Kidney epithelial cell (primary cell): ENCODE measurements around the gene ZSWIM4. TPM values are rescaled to one million over a fixed set of nuclear protein-coding genes. Genes with fewer than 3 reads are reported as not detected.

Source experiments
- DNase-seq: peaks from one replicate; pipeline ENCODE4 v3.0.0-alpha.2; 2010; ENCODE audit warnings: low read depth
- H3K27me3 ChIP-seq: 2 replicates; pipeline ENCODE4 v1.6.0; 2011; ENCODE audit warnings: low read length; ENCODE audit not compliant: control insufficient read depth, insufficient read depth
- H3K36me3 ChIP-seq: 2 replicates; pipeline ENCODE4 v1.5.1; 2011; ENCODE audit warnings: low read length; ENCODE audit not compliant: control insufficient read depth, insufficient read depth
- H3K4me3 ChIP-seq: 2 replicates; pipeline ENCODE4 v1.5.1; 2011; ENCODE audit warnings: low read depth, mild to moderate bottlenecking, control low read depth, low read length
- CTCF ChIP-seq: IDR thresholded peaks from 2 replicates; pipeline ENCODE4 v1.5.1; 2011; ENCODE audit warnings: mild to moderate bottlenecking, moderate library complexity, low read length, control low read depth, inconsistent platforms; ENCODE audit not compliant: insufficient read depth, poor library complexity, severe bottlenecking
- total RNA-seq: library from RNA; depleted of rRNA; stranded (reverse); fragments of >200 nt; gene quantifications from 2 replicates; pipeline ENCODE4 v1.2.3, GENCODE V29; 2015

Gene ZSWIM4
- total RNA-seq, 1 donor from 2014 or later, result 25.7 TPM

GRCh38 chr19:13794398-13794756, 866 bp upstream of the ZSWIM4 start:
- TF ChIP-seq CTCF, result no peak
- peak overlapping the region; percentile 84 for H3K4me3 ChIP-seq
- no peak for DNase-seq

GRCh38 chr19:13795595-13796300, 505 bp downstream of the ZSWIM4 start:
- no peaks in the 10 kb centered on the region for H3K27me3 ChIP-seq
- no peaks in the 10 kb centered on the region for H3K36me3 ChIP-seq
- no peak for DNase-seq
- TF ChIP-seq CTCF, result no peak
- peak overlapping the region; percentile 83 for H3K4me3 ChIP-seq

More at GRCh38 chr19:13794398-13794756, 866 bp upstream of the ZSWIM4 start:
- H3K27me3 ChIP-seq, result no peaks in the 10 kb centered on the region
- no peaks in the 10 kb centered on the region for H3K36me3 ChIP-seq

DNA sequence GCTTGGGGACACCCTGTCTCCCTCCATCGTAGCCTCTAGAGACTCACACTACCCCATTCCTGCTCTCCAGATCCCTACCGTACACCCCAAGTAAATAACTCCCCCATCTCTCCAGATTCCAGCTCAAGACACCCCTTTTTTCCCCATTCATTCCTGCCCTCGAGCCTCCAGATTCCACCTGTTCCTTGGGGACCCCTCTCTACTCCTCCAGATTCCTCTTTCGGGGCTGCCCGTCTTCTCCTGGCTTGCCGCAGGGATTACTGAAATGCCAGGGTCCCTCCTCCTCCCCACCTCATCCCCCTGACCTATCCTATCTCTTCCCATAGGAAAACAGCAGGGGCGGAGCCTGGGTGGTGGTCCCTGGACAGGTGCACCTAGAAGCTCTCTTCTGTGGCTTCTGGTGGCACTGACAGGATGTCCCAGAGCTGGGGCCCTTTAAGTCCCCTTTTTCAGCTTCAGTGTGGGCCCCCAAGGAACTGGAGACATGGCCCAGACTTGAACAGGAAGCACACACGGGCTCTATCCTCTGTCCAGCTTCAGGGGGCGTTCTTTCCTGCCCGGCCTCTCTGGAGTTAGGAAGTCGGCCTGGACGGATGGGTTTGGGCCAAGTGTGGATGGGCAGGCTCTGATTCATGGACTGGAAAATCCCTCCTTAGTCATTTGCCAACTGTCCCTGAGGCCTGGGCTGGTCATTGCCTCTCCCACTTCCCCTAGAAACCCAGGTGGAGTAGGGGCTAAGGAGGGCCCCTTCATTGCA, 1.2 kb downstream of the ZSWIM4 start:
- DNase-seq, result peak; percentile 89

GRCh38 chr19:13797058-13797440, 1.8 kb downstream of the ZSWIM4 start:
- Histone ChIP-seq H3K27me3 (no peaks in the 10 kb centered on the region), H3K36me3 (no peaks in the 10 kb centered on the region), H3K4me3 (peak overlapping the region; percentile 21)
- no peak for DNase-seq
- no peak for TF ChIP-seq CTCF

More for the DNA sequence above, 1.2 kb downstream of the ZSWIM4 start:
- peak overlapping the region; percentile 83 for H3K4me3 ChIP-seq
- peak; percentile 56 for TF ChIP-seq CTCF
- H3K27me3 ChIP-seq, result no peaks in the 10 kb centered on the region
- no peaks in the 10 kb centered on the region for H3K36me3 ChIP-seq

DNA sequence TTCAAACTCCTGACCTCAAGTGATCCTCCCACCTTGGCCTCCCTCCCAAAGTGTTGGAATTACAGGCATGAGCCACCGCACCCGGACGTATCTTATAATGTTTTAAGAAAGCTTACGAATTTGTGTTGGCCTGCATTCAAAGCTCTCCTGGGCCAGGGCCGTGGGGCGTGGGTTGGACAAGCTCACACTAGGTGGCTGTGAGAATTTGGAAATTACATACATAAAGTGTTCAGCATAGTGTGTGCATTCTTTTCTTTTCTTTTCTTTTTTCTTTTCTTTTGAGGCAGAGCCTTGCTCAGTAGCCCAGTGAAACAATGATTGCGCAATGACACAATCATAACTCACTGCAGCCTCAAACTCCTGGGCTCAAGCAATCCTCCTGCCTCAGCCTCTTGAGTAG, 2.6 kb downstream of the ZSWIM4 start:
- DNase-seq, result no peak
- no peak overlapping the region for H3K4me3 ChIP-seq
- no peaks in the 10 kb centered on the region for H3K36me3 ChIP-seq
- no peaks in the 10 kb centered on the region for H3K27me3 ChIP-seq
- TF ChIP-seq CTCF, result no peak

DNA sequence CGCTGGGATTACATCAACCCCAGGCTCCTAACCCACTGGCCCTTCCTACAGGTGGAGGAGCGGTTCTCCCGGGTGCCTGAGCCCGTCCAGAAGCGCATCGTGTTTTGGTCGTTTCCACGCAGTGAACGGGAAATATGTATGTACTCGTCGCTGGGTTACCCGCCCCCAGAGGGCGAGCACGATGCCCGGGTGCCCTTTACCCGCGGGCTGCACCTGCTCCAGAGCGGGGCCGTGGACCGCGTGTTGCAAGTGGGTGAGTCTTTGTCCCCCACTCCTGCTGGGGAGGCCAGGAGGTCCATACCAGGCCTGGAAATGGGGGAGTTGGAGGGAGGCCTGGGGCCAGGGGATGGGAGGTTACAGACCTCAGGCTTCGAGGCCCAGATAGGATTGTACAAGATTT, 4.4 kb downstream of the ZSWIM4 start:
- no peak for TF ChIP-seq CTCF
- DNase-seq, result no peak

More for the DNA sequence above, 4.4 kb downstream of the ZSWIM4 start:
- Histone ChIP-seq H3K27me3 (no peaks in the 10 kb centered on the region), H3K4me3 (no peak overlapping the region), H3K36me3 (no peaks in the 10 kb centered on the region)
